ENCODE measurements around the gene CEP63.

Gene CEP63

GRCh38 chr3:134610432-134611385 lies 124.9 kb downstream of the CEP63 start:
- peak; percentile 29 for DNase-seq

GRCh38 chr3:134611516-134611915 lies 125.7 kb downstream of the CEP63 start:
- peak; percentile 4 for DNase-seq

- DNase-seq: no peak
These were observed 127.2 kb downstream of the CEP63 start for GRCh38 chr3:134613006-134613520.

GRCh38 chr3:134614955-134615354 lies 129.1 kb downstream of the CEP63 start:
- DNase-seq: no peak

- DNase-seq: peak; percentile 8
These were observed 129.9 kb downstream of the CEP63 start for GRCh38 chr3:134615743-134616142.

- DNase-seq: no peak
These were observed 132.0 kb downstream of the CEP63 start for GRCh38 chr3:134617608-134618477.

- peak; percentile 13 for DNase-seq
These were observed 132.8 kb downstream of the CEP63 start for GRCh38 chr3:134618478-134619300.

- peak; percentile 11 for DNase-seq
These were observed 133.4 kb downstream of the CEP63 start for GRCh38 chr3:134619301-134619615.

- DNase-seq: no peak
These were observed 134.1 kb downstream of the CEP63 start for GRCh38 chr3:134619884-134620445.

GRCh38 chr3:134620476-134621115 lies 134.7 kb downstream of the CEP63 start:
- DNase-seq: no peak

GRCh38 chr3:134621854-134622253 lies 136.0 kb downstream of the CEP63 start:
- DNase-seq: no peak

GRCh38 chr3:134622806-134623365 lies 137.0 kb downstream of the CEP63 start:
- DNase-seq: no peak

GRCh38 chr3:134623615-134624245 lies 137.9 kb downstream of the CEP63 start:
- no peak for DNase-seq
